Fibroblast of skin of right quadriceps (primary cell): ENCODE results near the gene UBE2Q2.

ENCODE experiments used
- DNase-seq: peaks from one replicate; pipeline ENCODE4 v3.0.0-alpha.2; 2013

The UBE2Q2 gene

DNA sequence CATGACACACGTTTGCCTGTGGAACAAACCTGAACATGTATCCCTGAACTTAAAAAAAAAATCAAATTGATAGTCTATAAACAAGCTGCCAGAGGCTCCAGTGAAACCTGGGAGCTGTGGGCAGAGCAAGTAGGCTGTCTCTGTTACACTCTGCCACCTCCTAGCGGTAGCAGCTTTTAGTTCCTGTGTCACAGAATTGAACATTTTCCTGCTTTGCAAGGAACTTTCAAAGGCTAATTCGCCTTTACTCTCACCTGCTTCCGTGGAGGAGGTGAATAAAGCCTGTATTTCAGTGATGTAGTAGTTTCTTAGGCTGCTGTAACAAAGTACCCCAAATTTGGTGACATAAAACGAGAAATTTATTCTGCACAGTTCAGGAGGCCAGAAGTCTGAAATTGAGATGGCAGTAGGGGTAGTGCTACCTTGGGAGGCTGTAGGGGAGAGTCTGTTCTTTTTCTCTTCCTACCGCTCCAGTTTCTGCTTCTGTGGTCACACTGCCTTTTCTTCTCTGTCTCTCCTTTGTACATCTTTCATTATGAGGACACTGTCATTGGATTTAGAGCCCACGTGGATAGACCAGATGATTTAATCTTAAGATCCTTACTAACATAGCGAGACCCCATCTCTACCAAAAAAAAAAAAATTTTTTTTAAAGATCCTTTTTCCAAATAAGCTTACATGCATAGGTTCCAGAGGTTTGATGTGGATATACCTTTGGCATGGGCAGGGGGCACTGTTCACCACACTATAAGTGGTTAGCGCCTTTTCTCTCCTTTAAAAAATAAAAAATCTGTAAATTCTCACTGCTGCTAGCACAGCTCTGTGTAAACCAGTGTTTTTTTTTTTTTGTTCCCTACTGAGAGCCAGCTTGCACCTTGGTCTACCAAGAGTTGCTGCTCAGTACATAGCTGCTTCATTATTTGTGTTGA is 85.7 kb downstream of the UBE2Q2 start:
- DNase-seq, result peak; percentile 18

DNA sequence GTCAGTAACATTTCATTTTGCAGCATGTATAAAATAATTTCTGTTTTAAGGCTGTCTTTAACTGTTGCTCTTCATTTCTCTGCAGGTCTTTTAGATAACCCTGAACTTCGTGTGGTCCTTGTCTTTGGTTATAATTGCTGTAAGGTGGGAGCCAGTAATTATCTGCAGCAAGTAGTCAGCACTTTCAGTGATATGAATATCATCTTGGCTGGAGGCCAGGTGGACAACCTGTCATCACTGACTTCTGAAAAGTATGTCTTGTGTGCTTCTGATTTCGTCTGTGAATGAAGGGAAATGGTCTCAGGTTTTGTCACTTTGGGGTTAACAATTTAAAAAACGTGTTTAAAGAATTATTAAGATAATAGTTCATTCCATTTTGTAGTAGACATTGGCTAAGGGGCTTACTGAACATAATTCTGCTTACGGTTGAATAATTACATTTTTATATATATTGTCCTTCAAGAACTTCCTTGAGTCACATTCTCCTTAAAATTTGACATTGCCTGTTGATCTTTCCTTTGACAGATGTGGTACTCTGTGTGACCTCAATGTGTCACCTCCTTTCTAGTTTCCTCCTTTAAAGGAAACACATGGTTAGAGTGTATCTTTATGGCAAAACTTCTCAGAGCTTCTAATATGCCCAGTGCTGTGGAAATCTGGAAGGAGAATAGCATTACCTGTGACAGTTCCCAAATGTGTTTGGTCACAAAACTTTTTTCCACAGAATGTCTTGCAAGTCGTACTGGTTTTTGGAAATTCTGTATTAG is 86.7 kb downstream of the UBE2Q2 start:
- DNase-seq, result no peak

DNA sequence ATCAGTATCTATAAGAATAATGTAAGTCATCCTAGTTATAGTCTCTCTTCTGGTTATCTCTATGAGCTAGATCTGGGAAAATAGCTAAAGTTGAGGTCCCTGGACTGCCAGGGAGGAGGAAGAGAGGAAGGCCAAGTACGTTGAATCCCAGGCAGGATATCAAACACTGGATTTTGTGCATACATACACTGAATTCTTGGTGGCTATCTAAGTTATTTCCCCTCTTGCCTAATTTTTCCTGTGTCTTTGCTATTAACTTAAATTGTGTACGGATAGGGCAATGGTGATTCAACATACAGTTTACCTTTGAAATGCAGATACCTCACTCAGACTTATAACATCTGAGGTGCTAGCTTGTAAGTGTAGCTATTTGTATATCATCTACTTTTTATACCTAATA is 87.6 kb downstream of the UBE2Q2 start:
- DNase-seq, result no peak

DNA sequence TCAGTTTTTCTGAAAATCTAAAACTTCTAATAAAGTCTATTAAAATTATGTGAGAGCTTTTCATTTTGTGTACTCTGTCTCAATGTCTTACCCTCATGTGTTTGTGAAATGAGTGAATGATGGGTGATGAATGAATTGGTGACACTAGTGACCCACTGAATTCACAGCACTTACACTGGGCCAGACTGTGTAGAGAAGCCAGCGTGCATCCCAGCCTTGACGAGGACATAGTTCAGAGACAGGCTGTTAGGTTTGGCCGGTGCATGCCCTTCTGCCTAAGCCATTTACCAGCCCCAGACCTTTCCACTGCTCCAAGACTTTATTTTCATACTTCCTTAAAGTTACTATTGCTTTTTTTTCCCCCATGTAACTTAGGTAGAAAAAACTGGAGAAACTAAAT is 99.2 kb downstream of the UBE2Q2 start:
- no peak for DNase-seq

DNA sequence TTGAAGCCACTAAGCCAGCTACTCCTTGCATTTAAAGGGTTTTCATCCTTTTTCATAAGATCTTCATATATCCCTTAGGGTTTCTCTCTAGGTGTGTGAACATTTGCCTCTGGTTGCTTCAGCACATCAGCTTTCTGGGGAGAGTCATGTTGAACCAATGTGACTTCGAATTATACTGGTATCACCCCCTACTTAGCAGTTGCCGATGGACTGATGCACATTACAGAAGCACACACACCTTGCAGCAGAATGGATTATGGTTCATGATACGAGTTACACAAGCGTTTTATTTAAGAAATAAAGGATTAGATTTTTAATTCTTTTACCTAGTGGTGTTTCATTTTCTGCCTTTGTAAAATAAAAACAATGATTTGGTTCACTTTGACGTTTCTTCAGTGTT is 100.0 kb downstream of the UBE2Q2 start:
- DNase-seq, result no peak

DNA sequence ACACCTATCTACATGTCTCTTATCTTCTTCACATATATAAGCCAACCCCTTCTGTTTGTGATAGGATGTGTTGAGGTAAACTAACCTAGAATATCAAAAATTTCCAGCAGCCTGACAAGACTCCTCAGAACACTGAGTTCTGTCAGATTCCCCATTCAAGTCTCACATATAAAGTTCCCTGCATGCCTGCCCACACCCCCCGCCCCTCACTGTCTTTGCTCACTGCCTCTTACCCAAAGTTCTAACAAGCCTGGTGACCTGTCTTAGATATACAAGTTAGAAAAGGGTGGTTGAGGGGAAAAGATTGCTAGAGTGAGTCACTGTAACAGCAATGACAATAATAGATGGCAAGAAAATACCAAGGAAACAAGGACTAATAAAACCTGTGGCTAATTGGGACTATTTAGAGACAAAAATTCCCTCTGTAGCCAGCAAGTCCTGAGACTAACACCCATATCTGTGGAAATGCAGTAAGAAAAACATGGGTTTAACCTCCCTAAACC is 100.5 kb downstream of the UBE2Q2 start:
- DNase-seq, result peak; percentile 15

DNA sequence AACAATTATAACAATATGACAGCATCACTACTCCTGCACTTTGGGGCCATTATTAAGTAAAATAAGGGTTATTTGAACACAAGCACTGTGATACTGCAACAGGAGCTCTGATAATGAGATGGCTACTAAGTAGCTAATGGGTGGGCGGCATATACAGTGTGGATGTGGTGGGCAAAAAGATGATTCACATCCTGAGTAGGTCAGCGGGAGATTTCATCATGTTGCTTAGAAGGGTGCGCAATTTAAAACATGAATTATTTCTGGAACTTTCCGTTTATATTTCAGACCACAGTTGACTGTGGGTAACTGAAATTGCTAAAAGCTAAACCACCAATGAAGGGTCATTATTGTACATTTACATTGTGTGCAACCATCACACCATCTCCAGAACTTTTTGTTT is 102.7 kb downstream of the UBE2Q2 start:
- DNase-seq, result peak; percentile 64

DNA sequence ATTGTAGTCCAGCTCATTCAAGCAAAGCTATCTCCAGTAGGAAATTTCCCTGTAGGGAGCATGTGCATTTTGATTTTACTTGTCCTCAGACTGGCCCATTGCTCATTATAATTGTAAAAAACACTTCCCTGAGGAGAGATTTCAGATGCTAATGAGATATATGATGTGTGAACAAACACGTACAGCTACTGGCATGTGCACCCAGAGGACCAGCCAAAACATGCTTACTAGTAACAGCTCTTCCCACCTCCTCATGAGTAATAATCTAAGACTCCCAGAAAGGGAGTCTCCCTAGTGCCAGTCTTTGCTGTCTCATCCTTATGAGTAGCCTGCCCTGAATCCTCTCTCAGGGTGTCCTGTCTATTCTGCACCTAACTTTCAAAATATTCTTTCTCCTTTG is 103.8 kb downstream of the UBE2Q2 start:
- peak; percentile 84 for DNase-seq

DNA sequence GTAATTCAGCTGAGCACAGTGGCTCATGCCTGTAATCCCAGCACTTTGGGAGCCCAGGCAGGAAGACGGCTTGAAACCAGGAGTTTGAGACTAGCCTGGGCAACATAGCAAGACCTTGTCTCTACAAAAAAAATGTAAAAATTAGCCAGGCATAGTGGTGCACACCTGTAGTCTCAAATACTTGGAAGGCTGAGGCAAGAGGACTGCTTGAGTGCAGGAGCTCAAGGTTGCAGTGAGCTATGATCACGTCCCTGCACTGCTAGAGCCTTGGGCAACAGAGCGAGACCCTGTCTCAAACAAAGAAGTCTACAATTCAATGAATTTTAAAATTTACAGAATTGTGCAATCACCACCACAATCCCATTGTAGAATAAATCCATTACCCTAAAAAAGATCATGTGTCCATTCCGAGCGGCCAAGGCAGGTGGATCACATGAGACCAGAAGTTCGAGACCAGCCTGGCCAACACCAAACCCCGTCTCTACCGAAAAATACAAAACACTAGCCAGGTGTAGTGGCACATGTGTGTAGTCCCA is 105.6 kb downstream of the UBE2Q2 start:
- DNase-seq, result no peak
